Stomach (tissue), 9 donors: ENCODE data around the gene FBRSL1. TPM values are rescaled to one million over a fixed set of nuclear protein-coding genes. Genes with fewer than 3 reads are reported as not detected.

ENCODE experiments used
- DNase-seq, 2 donors: peaks; one replicate each; pipeline versions ENCODE4 v3.0.0 to v3.0.0-alpha.2; 2013 to 2019
- H3K27ac ChIP-seq, 5 donors: fragments of 200-600 bp in 4 of 5; sonication (generic) in 4 of 5; one replicate each; pipeline ENCODE4 v1.5.1; 2013 to 2019; ENCODE audit warnings: mild to moderate bottlenecking in 1 of 5, moderate library complexity in 1 of 5
- H3K27me3 ChIP-seq, 3 donors: fragments of 200-600 bp; sonication (generic); one replicate each; pipeline ENCODE4 v1.5.1; 2017 to 2019; ENCODE audit warnings: mixed run types in 1 of 3
- H3K36me3 ChIP-seq, 4 donors: fragments of 200-600 bp; sonication (generic); 1 replicate in 3 of 4; 2 replicates in 1 of 4; pipeline ENCODE4 v1.5.1; 2016 to 2019
- H3K4me1 ChIP-seq, 4 donors: fragments of 200-600 bp; sonication (generic); one replicate each; pipeline ENCODE4 v1.5.1; 2016 to 2019
- H3K4me3 ChIP-seq, 4 donors: fragments of 200-600 bp; sonication (generic) in 3 of 4; one replicate each; pipeline ENCODE4 v1.5.1; 2016 to 2019; ENCODE audit warnings: mild to moderate bottlenecking in 1 of 4
- H3K9me3 ChIP-seq, 4 donors: fragments of 200-600 bp; sonication (generic); one replicate each; pipeline ENCODE4 v1.5.1; 2016 to 2019
- EP300 ChIP-seq: sonication (generic); formaldehyde crosslinking; IDR thresholded peaks from one replicate; pipeline ENCODE4 v1.6.1; 2017; ENCODE audit warnings: antibody characterized with exemption
- POLR2A ChIP-seq, 4 donors: fragments of 450-650 bp; IDR thresholded peaks; one replicate each; pipeline ENCODE4 v1.6.1; 2016; ENCODE audit warnings: antibody characterized with exemption in 4 of 4, control low read depth in 2 of 4, mild to moderate bottlenecking in 1 of 4, moderate library complexity in 1 of 4
- POLR2AphosphoS5 ChIP-seq, 3 donors: sonication (generic); formaldehyde crosslinking; IDR thresholded peaks; one replicate each; pipeline ENCODE4 v1.6.1; 2016; ENCODE audit warnings: antibody characterized with exemption in 3 of 3
- WGBS, 5 donors: extraction: QIAGEN DNeasy Blood & Tissue Kit in 3 of 5; methylation state at CpG; one replicate each; pipeline versions ENCODE4 v1.1.5 to v1.1.7; 2013 to 2018; 5-methylcytosine and 5-hydroxymethylcytosine counted together
- intact Hi-C: fragments of 100-400 bp; cut with DNase I; formaldehyde crosslinking; loops from one replicate; pipeline ENCODE4 v1.15.1; 2023; ENCODE audit warnings: low total_unique reads
- polyA plus RNA-seq, 3 donors: library from polyadenylated mRNA; stranded (reverse); fragments of 200-250 nt; gene quantifications; one replicate each; pipeline ENCODE4 v1.2.3, GENCODE V29; 2013
- total RNA-seq, 5 donors: library from RNA; depleted of rRNA; stranded (reverse); fragments of >200 nt; gene quantifications; one replicate each; pipeline versions ENCODE4 v1.1.0 to v1.2.3, GENCODE V29; 2014 to 2016
- TF ChIP-seq, protein P1 (sequence below), 7 experiments: fragments of 450-650 bp in 4 of 7; fragments of 200-600 bp in 3 of 7; sonication (generic) in 3 of 7; IDR thresholded peaks; one replicate each; pipeline ENCODE4 v1.5.1; 2016 to 2019; ENCODE audit warnings: antibody characterized with exemption in 7 of 7, control low read depth in 2 of 7, mild to moderate bottlenecking in 1 of 7
- donor health status: healthy with polysubstance abuse.
- donor health status: Bipolar disorder and iron deficiency.
- donor health status: healthy.

The FBRSL1 gene
- total and polyA plus RNA-seq, 8 donors: 5.3 to 110 (median 15.7) TPM

DNA sequence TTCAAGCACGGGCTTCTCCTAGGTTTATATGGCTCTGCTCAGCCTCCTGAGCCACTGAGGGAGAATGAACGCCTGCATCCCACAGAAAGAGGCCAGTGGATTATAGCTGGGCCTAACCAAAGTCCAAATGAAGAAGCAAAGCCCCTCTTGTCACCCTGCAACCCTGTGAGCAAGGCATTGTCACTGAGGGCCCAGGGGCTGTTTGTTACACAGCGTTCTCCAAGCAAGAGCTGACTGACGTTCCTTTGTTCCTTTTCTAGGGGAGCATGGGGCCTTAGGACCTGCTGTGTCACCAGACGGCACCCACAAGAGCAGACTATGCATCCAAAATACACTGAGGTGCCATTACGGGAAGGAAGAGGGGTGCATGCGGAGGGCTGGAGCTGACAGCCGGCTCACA is 4.3 kb upstream of the FBRSL1 start:
- TF ChIP-seq EP300: no peak
- no peak for TF ChIP-seq POLR2AphosphoS5 (IDR thresholded peaks at IDR 0.05)
- TF ChIP-seq POLR2A (IDR thresholded peaks at IDR 0.05): no peak
- TF ChIP-seq, protein P1, sequence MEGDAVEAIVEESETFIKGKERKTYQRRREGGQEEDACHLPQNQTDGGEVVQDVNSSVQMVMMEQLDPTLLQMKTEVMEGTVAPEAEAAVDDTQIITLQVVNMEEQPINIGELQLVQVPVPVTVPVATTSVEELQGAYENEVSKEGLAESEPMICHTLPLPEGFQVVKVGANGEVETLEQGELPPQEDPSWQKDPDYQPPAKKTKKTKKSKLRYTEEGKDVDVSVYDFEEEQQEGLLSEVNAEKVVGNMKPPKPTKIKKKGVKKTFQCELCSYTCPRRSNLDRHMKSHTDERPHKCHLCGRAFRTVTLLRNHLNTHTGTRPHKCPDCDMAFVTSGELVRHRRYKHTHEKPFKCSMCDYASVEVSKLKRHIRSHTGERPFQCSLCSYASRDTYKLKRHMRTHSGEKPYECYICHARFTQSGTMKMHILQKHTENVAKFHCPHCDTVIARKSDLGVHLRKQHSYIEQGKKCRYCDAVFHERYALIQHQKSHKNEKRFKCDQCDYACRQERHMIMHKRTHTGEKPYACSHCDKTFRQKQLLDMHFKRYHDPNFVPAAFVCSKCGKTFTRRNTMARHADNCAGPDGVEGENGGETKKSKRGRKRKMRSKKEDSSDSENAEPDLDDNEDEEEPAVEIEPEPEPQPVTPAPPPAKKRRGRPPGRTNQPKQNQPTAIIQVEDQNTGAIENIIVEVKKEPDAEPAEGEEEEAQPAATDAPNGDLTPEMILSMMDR (IDR thresholded peaks at IDR 0.05): no peak

DNA sequence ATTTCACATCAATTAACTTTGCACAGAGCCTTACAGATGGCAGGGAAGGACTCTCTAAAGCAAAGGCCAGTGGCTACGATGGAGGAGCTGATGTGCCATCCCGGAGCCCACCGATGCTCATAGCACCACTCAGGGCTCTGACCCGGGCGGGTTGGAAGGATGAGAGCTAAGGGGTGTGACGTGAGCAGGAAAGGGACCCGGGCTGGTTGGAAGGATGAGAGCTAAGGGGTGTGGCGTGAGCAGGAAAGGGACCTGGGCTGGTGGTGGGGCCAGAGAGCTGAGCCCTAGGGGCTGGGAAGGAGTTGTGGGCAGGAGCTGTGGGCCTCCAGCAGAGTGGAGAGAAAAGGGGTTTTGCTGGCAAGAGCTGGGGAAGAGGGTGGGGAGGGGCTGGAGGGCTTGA is 3.8 kb upstream of the FBRSL1 start:
- Histone ChIP-seq H3K4me3 (no peak overlapping the region), H3K9me3 (no peaks in the 10 kb centered on the region), H3K27me3 (peaks cover 0 to 13% (median 0%) of the 10 kb centered on the region in 3 donors), H3K27ac (no peak overlapping the region), H3K36me3 (no peaks in the 10 kb centered on the region), H3K4me1 (peaks cover 9 to 19% (median 18%) of the 10 kb centered on the region in 4 donors)
- WGBS, 5 donors: 79 to 83% (median 80%) methylated on average over 8 of the region's 8 CpGs
- DNase-seq: no peak
- TF ChIP-seq POLR2A (IDR thresholded peaks at IDR 0.05) (no peak), POLR2AphosphoS5 (IDR thresholded peaks at IDR 0.05) (no peak), EP300 (no peak)
- TF ChIP-seq, protein P1 (IDR thresholded peaks at IDR 0.05): no peak
- intact Hi-C loops: no loop called here

More for the DNA sequence above, 4.3 kb upstream of the FBRSL1 start:
- Histone ChIP-seq H3K27me3 (peaks cover 0 to 19% (median 5%) of the 10 kb centered on the region in 3 donors), H3K4me3 (no peak overlapping the region), H3K9me3 (no peaks in the 10 kb centered on the region), H3K36me3 (no peaks in the 10 kb centered on the region), H3K4me1 (peaks cover 8 to 16% (median 13%) of the 10 kb centered on the region in 4 donors), H3K27ac (no peak overlapping the region)
- 90 to 98% (median 92%) methylated on average over 7 to 8 of the region's 8 CpGs for WGBS, 5 donors
- DNase-seq: no peak
- intact Hi-C loops: no loop called here

DNA sequence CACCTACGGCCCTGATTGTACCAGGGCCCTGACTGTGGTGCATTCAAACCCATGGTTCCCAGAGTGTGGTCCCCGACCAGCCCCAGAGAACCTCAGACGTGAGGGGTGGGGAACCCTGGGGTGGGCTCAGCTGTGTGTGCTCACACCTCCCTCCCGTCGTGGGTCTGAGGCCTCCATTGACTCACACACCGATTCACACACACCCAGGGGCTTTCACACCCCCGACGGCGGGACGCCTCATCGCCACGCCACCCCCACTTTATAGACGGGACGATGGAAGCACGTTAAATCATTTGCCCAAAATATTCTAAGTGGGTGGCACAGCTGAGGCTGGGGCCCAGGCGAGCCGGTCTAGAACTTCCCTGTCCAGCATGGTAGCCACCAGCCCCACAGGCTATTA is 3.4 kb upstream of the FBRSL1 start:
- no peak for DNase-seq
- TF ChIP-seq POLR2A (IDR thresholded peaks at IDR 0.05) (no peak), EP300 (no peak), POLR2AphosphoS5 (IDR thresholded peaks at IDR 0.05) (no peak)
- TF ChIP-seq, protein P1 (IDR thresholded peaks at IDR 0.05): no peak
- no peak overlapping the region for H3K4me3 ChIP-seq
- H3K27ac ChIP-seq: no peak overlapping the region
- peaks cover 0 to 11% (median 0%) of the 10 kb centered on the region in 3 donors for H3K27me3 ChIP-seq
- no peaks in the 10 kb centered on the region for H3K9me3 ChIP-seq
- H3K36me3 ChIP-seq: no peaks in the 10 kb centered on the region
- H3K4me1 ChIP-seq: peaks cover 13 to 23% (median 22%) of the 10 kb centered on the region in 4 donors
- WGBS, 5 donors: 79 to 92% (median 81%) methylated on average over 17 of the region's 17 CpGs
- intact Hi-C loops: no loop called here

DNA sequence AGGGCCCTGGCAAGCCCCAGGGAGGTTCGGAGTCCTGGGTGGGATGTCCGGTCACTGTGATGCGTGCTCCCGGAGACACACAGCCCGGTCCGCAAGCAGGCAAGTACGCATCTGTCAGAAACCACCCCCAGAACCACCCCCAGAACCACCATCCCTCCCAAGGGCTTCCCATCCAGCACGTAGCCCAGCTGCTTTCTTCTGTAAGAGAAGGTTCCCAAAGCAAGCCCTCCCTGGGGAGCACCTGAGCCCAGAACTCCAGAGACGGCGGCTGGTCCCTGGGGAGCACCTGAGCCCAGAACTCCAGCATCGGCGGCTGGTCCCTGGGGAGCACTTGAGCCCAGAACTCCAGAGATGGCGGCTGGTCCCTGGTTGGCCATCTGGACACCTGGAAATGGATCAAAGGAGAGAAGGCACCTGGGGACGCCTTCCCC is 2.6 kb upstream of the FBRSL1 start:
- no peak for DNase-seq
- no peak for TF ChIP-seq POLR2A (IDR thresholded peaks at IDR 0.05)
- no peak for TF ChIP-seq POLR2AphosphoS5 (IDR thresholded peaks at IDR 0.05)
- TF ChIP-seq EP300: no peak
- TF ChIP-seq, protein P1 (IDR thresholded peaks at IDR 0.05): no peak
- intact Hi-C loops: no loop called here
- no peaks in the 10 kb centered on the region for H3K36me3 ChIP-seq
- 86 to 92% (median 88%) methylated on average over 6 to 14 of the region's 14 CpGs for WGBS, 5 donors
- no peak overlapping the region for H3K27ac ChIP-seq
- H3K9me3 ChIP-seq: no peaks in the 10 kb centered on the region
- peaks cover 21 to 30% (median 30%) of the 10 kb centered on the region in 4 donors for H3K4me1 ChIP-seq
- no peak overlapping the region for H3K4me3 ChIP-seq
- peaks cover 0 to 5% (median 0%) of the 10 kb centered on the region in 3 donors for H3K27me3 ChIP-seq
